Panc1 (cell line): ENCODE data around the gene ARL5A.

Source experiments
- CTCF ChIP-seq: fragments of 450-650 bp; IDR thresholded peaks from 2 replicates; pipeline ENCODE4 v1.5.1; 2017; ENCODE audit warnings: mild to moderate bottlenecking
- POLR2AphosphoS5 ChIP-seq: IDR thresholded peaks from 2 replicates; pipeline ENCODE4 v1.6.1; 2012; ENCODE audit warnings: mild to moderate bottlenecking, low read depth, low read length, moderate library complexity
- REST ChIP-seq, 2 experiments: IDR thresholded peaks; 2 replicates each; pipeline ENCODE4 v1.6.1; 2011 to 2012; ENCODE audit warnings: low read depth in 2 of 2, control low read depth in 1 of 2, low read length in 1 of 2, mild to moderate bottlenecking in 1 of 2, moderate library complexity in 1 of 2; ENCODE audit not compliant: insufficient read depth in 1 of 2
- SIN3A ChIP-seq: IDR thresholded peaks from 2 replicates; pipeline ENCODE4 v1.6.1; 2012; ENCODE audit warnings: low read depth, mild to moderate bottlenecking, low read length, moderate library complexity, borderline replicate concordance; ENCODE audit not compliant: insufficient read depth
- TCF7L2 ChIP-seq: IDR thresholded peaks from 2 replicates; pipeline ENCODE4 v1.6.1; 2011; ENCODE audit warnings: mild to moderate bottlenecking, low read depth, low read length, inconsistent platforms

- TF ChIP-seq CTCF = no peak
- no peak for TF ChIP-seq REST (IDR thresholded peaks at IDR 0.05; ENCODE audit: insufficient read depth in 1 of 2, low read depth in 2 of 2, low read length in 1 of 2)
- TF ChIP-seq POLR2AphosphoS5 = no peak
- TF ChIP-seq TCF7L2 = no peak
- TF ChIP-seq SIN3A = no peak
These were observed 29.4 kb upstream of the ARL5A start for GRCh38 chr2:151857650-151858049.
